GM10266 (cell line): ENCODE measurements around the gene SCN2B.
"Not testable (repeated sequence)": the region's sequence is repeated elsewhere in the genome, so short reads cannot be mapped to it uniquely, and the experiment has no call there.

ENCODE experiments used
- DNase-seq: peaks from one replicate; pipeline ENCODE4 v3.0.0; 2012; ENCODE audit errors: extremely low spot score
- TF ChIP-seq, protein P1 (sequence below): IDR thresholded peaks from 2 replicates; pipeline ENCODE4 v1.5.1; 2012; ENCODE audit warnings: mild to moderate bottlenecking, low read depth; ENCODE audit not compliant: control insufficient read depth, insufficient read depth; ENCODE audit errors: missing control alignments

Gene SCN2B

DNA sequence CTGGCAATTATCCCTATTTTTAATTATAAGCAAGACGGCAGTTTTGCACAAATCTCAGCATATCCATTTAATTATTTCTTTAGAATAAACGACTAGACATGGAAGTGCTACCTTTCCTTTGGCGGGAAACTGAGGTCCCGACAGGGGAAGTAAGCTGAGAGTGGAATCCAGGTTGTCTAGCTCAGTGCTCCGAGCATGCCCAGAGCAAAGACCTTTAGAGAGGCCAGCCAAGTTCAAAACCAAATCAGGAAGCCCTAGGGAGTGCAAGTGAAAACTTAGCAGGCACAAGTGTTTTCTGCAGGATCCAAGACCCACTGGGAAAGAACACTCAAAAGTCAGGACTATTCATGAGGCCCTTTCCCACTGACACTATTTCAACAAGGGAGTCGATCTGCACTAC lies 22.7 kb upstream of the SCN2B start:
- DNase-seq = no peak
- TF ChIP-seq, protein P1, sequence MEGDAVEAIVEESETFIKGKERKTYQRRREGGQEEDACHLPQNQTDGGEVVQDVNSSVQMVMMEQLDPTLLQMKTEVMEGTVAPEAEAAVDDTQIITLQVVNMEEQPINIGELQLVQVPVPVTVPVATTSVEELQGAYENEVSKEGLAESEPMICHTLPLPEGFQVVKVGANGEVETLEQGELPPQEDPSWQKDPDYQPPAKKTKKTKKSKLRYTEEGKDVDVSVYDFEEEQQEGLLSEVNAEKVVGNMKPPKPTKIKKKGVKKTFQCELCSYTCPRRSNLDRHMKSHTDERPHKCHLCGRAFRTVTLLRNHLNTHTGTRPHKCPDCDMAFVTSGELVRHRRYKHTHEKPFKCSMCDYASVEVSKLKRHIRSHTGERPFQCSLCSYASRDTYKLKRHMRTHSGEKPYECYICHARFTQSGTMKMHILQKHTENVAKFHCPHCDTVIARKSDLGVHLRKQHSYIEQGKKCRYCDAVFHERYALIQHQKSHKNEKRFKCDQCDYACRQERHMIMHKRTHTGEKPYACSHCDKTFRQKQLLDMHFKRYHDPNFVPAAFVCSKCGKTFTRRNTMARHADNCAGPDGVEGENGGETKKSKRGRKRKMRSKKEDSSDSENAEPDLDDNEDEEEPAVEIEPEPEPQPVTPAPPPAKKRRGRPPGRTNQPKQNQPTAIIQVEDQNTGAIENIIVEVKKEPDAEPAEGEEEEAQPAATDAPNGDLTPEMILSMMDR = no peak

DNA sequence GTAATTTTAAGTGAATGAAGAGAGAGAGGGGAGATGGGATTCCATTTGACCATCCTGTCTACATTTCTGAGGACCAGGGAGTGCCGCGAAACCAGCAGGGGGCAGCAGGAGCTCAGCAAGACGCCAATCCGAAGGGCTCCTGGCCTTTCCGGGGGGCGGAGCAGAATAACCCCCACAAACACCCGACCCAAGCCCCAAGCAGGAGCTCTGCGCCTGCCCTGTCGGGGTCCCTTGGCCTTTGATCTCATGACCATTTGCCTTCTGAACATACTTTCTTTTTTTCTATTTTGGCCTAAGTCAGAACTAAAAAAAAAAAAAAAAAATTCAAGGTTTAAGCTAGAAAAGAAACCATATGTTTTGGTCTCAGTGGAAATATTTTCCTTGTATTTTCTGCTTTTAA lies 21.9 kb upstream of the SCN2B start:
- DNase-seq = peak; percentile 71
- TF ChIP-seq, protein P1 = peak; percentile 93

DNA sequence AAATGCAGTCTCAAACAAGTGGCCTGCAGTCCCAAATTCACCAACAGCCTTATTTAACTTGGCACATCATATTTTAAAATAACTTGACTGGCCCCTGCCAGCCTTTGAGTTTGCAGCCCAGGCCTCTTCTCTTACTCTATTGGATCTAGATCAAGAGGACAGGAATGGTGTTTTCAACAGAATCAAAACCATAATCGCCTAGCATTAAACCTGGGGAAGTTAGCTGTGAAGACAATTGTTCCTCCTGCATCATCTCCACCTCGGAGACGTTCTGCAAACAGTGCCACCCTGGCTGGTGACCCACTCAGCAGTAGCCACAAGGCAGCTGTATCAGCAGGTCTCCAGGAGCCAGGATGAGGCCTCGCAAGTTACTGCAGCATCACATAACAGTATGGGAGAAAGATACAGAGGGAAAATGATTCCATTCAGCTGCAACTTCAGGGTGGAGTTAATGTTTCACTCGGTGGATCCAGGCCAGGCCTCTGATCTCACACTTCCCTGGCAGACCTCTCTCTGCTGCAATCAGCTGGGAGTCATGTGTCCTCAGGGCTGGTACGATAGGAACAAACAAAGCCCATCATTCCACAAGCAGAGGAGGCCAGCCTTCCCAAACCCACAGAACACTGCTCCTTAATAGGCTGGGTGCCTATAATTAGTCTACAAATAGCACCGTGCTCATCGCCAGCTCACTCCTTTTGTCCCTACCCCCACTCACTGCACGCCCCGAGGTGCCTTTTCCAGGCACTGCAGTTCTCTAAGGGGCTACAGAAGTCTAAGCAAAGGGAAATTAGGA lies 18.6 kb upstream of the SCN2B start:
- no peak for DNase-seq
- TF ChIP-seq, protein P1 = no peak

DNA sequence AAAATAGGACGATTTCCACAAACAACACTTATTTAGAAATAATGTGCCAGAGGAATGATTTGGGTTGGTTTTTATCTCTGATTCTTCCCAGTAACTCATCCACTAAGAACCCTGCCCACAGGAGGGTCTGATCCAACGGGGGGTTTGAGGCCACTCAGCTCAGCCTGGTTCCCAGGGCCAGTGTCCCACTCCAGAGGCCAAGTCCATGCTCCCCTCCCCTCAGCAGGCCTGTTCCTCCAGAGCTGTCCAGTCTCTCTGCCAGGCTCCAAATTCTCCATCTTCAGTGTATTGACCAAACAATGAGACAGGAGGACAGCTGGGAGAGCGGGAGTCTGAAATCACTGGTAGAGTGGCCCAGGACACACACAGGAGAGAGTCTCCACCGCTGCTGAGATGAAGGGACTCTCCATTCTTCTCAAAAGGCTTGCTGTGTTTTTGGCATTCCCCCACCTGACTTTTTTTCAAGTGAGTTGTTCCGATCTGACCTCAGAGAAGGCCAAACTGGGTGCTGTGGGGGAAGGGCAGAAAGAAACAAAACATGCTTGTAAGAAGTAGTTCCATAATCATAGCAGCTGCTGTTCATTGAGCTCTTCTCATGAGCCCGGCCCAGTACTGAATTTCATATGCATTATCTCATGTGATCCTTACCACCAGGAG lies 17.6 kb upstream of the SCN2B start:
- peak; percentile 49 for DNase-seq
- TF ChIP-seq, protein P1 = no peak

DNA sequence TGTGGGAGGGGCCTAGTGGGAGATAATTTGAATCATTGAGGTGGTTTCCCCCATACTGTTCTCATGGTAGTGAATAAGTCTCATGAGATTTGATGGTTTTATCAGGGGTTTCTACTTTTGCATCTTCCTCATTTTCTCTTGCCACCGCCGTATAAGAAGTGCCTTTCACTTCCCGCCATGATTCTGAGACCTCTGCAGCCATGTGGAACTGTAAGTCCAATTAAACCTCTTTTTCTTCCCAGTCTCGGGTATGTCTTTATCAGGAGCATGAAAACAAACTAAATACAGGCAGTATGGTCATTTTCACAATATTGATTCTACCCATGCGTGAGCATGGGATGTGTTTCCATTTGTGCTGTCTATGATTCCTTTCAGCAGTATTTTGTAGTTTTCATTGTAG lies 16.4 kb upstream of the SCN2B start:
- DNase-seq = not testable (repeated sequence)

DNA sequence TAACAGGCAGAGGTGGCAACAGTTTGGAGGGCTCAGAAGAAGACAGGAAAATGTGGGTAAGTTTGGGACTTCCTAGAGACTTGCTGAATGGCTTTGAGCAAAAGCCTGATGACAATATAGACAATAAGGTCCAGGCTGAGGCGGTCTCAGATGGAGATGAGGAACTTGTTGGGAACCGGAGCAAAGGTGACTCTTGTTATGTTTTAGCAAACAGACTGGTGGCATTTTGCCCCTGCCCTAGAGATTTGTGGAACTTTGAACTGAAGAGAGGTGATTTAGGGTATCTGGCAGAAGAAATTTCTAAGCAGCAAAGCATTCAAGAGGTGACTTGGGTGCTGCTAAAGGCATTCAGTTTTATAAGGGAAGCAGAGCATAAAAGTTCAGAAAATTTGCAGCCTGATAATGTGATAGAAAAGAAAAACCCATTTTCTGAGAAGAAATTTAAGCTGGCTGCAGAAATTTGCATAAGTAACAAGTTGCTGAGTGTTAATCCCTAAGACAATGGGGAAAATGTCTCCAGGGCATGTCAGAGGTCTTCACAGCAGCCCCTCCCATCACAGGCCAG lies 14.6 kb upstream of the SCN2B start:
- not testable (repeated sequence) for DNase-seq

DNA sequence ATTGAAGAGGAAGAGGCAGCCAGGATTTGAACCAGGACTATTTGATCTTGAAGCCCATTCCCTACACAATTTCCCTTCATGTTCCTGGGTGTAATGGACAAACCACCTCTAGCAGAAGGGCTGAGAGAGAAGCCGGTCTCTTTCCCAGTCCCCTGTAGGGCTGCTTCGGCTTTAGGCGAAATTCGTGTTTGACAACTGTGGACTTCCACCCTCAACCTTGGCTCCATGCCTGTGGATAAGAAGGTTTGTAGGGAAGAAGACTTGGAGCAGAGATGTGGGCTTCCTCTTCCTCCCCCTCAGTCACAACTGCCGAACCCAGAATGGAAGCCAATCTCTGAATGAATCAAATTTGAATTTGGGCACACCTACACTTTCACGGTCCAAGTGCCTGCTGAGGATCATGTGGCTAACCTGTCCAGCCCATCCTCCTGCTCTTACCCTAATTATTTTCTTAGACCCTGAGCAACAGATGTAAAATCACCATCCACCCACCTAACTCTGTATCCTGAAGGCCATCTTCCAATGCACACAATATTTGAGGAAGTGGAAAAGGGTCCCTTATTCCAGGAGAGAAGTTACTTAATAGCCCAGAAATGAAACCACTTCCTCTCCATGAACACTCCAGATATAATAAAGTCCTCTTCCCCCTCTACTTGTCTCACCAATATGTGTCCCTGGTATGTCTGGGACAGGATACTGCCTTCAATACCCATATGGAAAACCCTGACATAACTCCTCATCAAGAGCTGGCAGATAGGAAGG lies 10.1 kb upstream of the SCN2B start:
- TF ChIP-seq, protein P1 = no peak
- DNase-seq = no peak
